ENCODE data around the gene ECEL1.

Gene ECEL1

DNA sequence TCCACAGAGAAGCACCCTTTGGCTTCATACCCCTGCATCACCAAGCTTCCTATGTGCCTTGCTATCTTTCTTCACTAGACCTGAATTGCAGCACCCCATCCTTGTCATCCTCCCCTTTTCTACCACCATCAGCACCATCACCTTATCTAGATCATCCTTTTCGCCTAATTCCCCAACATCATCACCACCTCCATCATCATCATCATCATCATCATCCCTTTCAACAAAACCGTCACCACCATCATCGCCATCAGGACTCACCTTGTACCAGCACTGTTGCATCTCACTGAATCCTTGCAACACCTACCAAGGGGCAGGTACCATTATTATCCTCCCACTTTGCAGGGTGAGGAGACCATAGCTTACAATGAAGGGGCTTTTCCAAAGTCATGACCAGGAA, 10.8 kb upstream of the ECEL1 start:
- DNase-seq (ENCODE audit: low spot score), result no peak

GRCh38 chr2:232497348-232497747, 9.7 kb upstream of the ECEL1 start:
- DNase-seq (ENCODE audit: low spot score), result no peak

- no peak for DNase-seq (ENCODE audit: low spot score)
These were observed 9.1 kb upstream of the ECEL1 start for GRCh38 chr2:232496501-232497270.

GRCh38 chr2:232495292-232495691, 7.7 kb upstream of the ECEL1 start:
- no peak for DNase-seq (ENCODE audit: low spot score)

DNA sequence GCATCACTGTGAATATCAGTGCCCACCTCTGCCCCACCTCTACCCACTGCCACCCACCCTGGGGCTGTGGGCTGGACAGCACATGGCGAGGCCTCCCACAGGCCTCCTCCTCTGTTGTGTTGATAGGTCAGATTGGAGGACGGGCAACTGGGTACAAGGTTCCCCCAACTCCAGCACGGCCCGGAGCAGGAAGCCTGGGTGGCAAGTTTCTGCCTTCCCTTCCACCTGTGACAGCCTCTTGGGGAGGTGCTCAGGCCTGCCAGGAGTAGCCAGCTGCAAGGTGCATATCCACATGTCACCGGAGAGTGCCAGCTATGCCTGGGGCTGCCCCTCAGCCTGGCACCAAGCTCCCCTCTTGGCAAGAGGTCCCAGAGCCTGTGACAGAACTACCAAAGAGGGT, 6.9 kb upstream of the ECEL1 start:
- DNase-seq (ENCODE audit: low spot score), result no peak

DNA sequence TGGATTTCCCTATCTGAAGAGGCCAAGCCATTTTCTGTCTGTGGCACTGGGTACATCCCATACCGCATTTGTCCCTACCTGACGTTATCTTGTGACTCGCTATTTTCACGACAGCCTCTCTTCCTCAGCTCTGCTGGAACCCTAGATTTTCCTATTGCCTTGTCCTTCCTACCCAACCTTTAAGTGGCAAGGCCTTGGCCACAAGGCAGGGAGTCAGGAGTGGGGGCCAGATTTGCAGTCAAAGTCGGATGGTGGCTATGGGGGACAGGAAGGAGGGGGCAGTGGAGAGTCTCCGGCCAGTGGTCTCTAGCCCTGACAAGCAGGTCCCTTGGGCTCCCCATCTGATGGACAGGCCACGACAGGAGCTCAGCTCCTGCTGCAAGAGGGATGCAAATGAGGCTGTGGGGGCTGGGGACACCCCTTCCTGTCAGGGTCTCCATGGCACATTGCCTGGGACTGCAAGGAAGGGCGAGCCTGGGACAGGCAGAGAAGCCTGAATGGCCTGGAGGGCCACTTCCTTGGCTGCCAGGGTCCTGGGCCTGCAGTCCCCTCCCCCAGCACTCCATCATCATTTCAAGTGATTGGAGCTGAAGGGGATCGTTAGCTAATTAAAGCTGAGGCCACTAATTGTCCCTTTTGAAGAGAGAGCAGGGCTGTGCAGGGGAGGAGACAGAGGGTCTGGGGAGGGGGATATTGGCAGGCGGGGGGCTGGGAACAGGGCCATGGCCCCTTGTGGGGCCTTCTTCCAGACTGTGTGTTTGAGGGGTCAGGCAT, 6.3 kb upstream of the ECEL1 start:
- no peak for DNase-seq (ENCODE audit: low spot score)

- no peak for DNase-seq (ENCODE audit: low spot score)
These were observed 5.5 kb upstream of the ECEL1 start for GRCh38 chr2:232492963-232493700.

- no peak for DNase-seq (ENCODE audit: low spot score)
These were observed 4.7 kb upstream of the ECEL1 start for GRCh38 chr2:232492236-232492848.

DNA sequence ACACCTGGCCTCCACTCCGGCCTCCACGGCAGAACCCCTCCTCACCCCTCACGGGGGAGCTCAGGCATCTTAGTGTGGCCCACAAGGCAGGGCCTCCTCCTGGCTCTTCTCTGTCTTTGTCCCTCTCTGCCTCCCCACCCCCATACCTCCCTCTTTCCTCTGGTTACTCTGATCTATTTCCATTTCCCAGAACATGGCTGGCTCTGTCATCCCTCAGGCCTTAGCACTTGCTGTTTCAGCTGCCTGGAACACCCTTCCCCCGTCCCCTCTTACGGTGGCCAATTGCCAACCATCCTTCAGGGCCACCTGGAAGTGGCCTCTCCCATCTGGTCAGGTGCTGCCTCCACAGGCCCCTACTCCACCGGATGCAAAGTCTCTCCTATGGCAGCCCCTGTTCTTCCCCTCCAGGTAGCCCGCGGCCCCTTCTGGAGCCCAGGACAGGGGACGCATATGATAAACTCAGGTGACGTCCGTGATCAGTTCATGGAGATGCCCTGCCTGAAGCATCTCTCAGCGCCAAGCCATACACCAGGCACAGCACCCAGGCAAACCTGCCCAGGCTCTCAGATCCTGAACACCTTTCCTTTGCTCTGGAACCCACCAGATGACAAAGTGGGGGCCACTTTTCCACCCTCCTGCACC, 3.6 kb upstream of the ECEL1 start:
- no peak for DNase-seq (ENCODE audit: low spot score)

DNA sequence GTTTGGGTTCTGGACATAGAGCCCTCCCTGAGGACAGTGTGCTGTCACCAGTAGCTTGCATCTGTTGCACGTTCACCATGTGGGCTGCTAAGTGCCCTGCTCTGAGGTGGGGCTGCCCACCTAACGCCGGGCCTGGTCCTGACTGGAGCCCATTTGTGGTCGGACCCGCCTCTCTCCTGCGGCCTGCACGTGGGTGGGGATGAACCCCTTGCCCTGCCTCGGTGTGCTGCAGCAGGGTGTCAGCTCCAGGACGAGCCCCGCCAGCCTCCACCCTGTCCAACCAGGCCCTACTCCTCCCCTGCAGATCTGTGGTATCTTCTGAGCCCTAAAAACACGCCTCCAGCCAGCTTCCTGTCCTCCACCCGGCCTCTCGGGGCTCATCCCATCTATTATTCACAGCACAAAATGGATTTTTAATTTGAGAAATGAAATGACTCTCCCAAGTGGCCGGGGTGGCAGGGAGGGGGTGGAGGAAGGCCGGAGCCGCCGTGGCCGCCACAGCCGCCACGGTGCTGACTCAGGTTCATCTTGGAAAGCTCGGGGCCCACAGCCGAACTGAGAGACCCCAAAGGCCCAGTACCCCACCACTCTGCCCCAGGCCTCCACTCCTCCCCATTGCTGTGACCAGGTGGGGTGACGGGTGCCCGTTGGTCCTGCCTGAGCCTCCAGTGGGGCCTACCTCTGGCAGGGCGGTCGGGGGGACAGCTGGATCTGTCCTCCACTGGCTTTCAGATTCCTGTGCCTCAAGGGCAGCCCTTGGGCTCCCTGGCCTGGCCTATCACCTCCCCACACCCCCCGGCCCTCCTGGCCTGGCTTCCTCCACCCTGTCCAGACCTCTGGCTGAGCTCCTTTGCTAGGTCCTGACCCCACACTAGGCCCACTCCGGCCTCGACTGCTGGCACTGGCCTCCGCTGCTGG, 2.8 kb upstream of the ECEL1 start:
- DNase-seq (ENCODE audit: low spot score), result no peak

DNA sequence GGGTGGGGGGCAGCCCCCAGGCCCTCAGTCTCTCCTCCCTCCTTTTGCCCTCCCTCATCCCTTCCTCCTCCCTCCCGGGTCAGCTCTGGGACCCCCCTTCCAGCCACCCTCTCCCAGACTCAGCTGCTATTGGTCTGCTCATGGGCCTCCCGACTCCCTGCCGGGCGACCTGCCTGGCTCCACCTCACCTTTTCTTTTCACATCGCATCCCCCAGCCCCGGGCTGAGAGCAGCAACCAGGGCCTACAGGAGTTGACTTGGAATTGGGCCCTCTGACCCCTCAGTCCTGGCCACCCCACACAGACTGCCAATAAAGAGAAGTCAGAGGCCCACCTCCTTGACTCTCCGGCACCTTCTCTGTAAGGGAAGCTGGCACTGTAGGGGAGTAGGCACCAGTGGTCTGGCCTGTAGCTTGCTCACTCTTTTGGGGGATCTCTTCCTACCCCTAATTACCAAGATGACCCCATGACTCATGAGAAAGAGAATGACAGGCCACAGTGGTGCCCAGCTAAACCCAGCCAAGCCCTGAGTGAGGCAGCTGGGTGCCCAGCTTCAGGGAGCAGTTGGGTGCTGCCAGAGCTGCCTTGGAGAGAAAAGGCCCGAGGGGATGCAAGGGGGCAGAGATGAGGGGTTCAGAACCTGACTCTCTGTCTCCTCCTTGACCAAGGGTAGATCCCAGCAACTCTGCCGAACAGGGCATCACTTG, 2.0 kb upstream of the ECEL1 start:
- no peak for DNase-seq (ENCODE audit: low spot score)

- DNase-seq (ENCODE audit: low spot score), result no peak
These were observed 1.2 kb upstream of the ECEL1 start for GRCh38 chr2:232488721-232489300.

DNA sequence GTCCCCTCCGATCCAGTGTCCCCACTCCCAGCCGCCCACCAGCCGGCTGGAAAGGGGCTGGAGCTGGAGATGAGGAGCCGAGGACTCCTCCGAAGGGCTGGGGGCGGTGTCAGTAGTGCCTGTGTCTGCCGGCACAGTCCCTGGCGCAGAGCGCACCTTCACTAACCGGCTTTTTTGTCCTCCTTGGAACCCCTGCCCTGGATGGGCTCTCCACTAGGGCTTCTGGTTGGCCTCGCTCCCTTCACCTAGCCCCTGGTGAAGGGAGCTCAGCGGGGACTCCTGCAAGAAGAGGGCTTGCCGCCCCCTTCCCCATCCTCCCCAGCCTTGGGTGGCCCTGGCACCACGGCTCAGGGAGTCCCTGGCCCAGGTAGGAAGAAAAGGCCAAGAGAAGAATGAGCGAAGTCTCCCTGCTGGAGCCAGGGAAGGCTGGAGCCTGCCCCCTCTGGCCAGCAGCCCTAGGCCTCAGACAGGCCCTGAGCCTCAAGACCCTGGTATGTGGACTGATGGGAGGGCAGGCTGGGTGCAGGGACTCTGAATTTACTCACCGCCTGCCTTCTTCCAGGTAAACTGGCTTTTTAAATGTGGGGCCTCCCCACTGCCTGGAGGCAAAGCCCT, 570 bp upstream of the ECEL1 start:
- no peak for DNase-seq (ENCODE audit: low spot score)

GRCh38 chr2:232486558-232487384, 863 bp downstream of the ECEL1 start:
- DNase-seq (ENCODE audit: low spot score), result no peak

DNA sequence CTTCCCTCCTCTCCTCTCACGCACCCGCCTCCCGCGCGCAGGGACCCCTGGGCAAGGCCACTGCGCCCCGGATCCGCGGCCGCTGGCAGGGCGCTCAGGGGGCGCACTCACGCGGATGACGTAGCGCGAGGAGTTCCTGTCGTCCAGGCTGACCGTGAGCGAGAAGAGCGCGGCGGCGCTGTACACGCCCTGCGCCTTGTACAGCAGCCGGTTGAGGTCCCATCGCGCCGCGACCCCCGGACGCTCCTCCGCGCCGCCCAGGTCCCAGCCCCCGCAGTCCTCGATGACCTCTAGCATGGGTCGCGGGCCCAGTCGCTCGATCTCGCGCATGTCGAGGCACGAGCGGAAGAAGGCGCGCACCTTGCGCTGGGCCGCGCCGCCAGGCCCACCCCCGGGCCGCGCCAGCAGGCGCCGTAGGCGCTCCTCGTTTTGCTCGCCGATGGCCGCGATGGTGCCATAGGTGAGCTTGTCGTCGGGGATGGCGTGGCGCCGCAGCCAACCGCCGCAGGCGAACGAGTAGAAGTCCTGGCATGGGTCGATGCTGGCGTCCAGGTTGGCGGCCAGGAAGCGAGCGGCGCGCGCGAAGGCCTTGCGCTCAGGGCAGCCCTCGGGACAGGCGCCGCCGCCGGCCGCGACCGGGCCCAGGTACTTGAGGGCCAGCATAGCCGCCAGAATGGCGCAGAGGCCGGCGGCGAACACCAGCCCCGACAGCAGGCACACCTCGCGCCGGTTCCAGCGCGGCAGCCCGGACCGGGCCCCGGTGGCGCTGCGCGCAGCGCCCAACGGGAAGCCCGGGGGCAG, 1.7 kb downstream of the ECEL1 start:
- DNase-seq (ENCODE audit: low spot score), result no peak

- DNase-seq (ENCODE audit: low spot score), result no peak
These were observed 2.3 kb downstream of the ECEL1 start for GRCh38 chr2:232485348-232485756.

- DNase-seq (ENCODE audit: low spot score), result no peak
These were observed 2.8 kb downstream of the ECEL1 start for GRCh38 chr2:232484628-232485347.

All from D341Med (cell line).